ENCODE results near the gene DNAH6.

DNA sequence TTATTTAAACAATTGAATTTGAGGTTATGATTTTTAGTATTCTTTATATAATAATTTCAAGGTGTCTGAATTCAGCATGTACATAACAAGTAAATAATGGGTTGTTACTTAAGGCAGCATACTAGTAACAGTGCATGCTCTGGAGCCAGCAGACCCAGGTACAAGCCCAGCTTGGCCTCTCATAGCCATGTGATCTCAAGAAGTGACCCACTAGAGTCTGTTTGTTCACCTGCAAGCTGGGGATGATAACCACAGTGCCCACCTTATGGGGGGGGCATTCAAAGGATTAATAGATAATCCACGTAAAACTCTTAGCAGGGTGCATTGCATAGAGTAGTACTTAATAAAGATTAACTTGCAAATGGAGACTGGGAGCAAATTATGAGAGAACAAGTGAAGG lies 201.0 kb downstream of the DNAH6 start:
- TF ChIP-seq, protein P1, sequence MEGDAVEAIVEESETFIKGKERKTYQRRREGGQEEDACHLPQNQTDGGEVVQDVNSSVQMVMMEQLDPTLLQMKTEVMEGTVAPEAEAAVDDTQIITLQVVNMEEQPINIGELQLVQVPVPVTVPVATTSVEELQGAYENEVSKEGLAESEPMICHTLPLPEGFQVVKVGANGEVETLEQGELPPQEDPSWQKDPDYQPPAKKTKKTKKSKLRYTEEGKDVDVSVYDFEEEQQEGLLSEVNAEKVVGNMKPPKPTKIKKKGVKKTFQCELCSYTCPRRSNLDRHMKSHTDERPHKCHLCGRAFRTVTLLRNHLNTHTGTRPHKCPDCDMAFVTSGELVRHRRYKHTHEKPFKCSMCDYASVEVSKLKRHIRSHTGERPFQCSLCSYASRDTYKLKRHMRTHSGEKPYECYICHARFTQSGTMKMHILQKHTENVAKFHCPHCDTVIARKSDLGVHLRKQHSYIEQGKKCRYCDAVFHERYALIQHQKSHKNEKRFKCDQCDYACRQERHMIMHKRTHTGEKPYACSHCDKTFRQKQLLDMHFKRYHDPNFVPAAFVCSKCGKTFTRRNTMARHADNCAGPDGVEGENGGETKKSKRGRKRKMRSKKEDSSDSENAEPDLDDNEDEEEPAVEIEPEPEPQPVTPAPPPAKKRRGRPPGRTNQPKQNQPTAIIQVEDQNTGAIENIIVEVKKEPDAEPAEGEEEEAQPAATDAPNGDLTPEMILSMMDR (IDR thresholded peaks at IDR 0.05) = no peak
- TF ChIP-seq POLR2A (IDR thresholded peaks at IDR 0.05) = no peak

Data from heart left ventricle (tissue), 13 donors.